Measurements from ENCODE around the gene CEP85. TPM values are rescaled to one million over a fixed set of nuclear protein-coding genes. Genes with fewer than 3 reads are reported as not detected.

CEP85 gene
- total and polyA plus RNA-seq, 9 of the 15 experiments (the other 6 are each of a cell fraction or from before 2014, with no cell fraction given), result 42.1 to 140 (median 92.6) TPM

DNA sequence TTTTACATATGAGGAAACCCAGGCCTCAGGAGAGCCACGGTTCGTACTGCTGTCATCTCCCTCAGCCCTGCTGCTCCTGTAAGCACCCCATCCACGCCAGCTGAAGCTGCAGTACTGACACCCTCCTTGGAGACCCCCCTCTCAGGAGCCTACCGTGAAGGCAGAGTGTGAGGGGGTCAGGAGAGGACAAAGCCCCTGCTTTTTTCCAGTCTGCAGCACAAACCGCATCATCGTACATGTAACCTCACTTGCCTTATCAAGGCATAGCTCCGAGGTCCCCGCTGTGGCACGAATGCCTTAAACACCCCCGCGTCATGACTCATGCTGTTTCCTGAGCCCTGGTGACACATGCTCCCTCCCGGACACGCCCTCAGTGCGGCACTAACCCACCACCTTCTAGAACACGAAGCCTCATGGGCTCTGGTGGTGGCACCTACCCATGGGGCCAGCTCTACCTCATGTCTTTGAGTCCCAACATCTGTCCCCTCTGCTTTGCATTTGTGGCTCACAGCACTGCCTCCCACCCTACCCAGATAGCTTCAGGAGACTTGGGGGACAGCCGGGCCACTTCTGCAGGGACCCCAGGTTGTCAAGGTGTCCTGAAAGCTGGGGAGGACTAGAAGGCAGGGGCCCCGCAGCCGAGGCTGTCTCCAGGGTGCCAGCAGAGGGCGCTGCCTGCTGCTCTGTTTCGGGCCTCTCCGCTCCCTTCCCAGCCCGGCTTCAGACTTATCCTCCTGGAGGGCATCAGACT is 50.8 kb downstream of the CEP85 start (continued):
- TF ChIP-seq, protein P1, sequence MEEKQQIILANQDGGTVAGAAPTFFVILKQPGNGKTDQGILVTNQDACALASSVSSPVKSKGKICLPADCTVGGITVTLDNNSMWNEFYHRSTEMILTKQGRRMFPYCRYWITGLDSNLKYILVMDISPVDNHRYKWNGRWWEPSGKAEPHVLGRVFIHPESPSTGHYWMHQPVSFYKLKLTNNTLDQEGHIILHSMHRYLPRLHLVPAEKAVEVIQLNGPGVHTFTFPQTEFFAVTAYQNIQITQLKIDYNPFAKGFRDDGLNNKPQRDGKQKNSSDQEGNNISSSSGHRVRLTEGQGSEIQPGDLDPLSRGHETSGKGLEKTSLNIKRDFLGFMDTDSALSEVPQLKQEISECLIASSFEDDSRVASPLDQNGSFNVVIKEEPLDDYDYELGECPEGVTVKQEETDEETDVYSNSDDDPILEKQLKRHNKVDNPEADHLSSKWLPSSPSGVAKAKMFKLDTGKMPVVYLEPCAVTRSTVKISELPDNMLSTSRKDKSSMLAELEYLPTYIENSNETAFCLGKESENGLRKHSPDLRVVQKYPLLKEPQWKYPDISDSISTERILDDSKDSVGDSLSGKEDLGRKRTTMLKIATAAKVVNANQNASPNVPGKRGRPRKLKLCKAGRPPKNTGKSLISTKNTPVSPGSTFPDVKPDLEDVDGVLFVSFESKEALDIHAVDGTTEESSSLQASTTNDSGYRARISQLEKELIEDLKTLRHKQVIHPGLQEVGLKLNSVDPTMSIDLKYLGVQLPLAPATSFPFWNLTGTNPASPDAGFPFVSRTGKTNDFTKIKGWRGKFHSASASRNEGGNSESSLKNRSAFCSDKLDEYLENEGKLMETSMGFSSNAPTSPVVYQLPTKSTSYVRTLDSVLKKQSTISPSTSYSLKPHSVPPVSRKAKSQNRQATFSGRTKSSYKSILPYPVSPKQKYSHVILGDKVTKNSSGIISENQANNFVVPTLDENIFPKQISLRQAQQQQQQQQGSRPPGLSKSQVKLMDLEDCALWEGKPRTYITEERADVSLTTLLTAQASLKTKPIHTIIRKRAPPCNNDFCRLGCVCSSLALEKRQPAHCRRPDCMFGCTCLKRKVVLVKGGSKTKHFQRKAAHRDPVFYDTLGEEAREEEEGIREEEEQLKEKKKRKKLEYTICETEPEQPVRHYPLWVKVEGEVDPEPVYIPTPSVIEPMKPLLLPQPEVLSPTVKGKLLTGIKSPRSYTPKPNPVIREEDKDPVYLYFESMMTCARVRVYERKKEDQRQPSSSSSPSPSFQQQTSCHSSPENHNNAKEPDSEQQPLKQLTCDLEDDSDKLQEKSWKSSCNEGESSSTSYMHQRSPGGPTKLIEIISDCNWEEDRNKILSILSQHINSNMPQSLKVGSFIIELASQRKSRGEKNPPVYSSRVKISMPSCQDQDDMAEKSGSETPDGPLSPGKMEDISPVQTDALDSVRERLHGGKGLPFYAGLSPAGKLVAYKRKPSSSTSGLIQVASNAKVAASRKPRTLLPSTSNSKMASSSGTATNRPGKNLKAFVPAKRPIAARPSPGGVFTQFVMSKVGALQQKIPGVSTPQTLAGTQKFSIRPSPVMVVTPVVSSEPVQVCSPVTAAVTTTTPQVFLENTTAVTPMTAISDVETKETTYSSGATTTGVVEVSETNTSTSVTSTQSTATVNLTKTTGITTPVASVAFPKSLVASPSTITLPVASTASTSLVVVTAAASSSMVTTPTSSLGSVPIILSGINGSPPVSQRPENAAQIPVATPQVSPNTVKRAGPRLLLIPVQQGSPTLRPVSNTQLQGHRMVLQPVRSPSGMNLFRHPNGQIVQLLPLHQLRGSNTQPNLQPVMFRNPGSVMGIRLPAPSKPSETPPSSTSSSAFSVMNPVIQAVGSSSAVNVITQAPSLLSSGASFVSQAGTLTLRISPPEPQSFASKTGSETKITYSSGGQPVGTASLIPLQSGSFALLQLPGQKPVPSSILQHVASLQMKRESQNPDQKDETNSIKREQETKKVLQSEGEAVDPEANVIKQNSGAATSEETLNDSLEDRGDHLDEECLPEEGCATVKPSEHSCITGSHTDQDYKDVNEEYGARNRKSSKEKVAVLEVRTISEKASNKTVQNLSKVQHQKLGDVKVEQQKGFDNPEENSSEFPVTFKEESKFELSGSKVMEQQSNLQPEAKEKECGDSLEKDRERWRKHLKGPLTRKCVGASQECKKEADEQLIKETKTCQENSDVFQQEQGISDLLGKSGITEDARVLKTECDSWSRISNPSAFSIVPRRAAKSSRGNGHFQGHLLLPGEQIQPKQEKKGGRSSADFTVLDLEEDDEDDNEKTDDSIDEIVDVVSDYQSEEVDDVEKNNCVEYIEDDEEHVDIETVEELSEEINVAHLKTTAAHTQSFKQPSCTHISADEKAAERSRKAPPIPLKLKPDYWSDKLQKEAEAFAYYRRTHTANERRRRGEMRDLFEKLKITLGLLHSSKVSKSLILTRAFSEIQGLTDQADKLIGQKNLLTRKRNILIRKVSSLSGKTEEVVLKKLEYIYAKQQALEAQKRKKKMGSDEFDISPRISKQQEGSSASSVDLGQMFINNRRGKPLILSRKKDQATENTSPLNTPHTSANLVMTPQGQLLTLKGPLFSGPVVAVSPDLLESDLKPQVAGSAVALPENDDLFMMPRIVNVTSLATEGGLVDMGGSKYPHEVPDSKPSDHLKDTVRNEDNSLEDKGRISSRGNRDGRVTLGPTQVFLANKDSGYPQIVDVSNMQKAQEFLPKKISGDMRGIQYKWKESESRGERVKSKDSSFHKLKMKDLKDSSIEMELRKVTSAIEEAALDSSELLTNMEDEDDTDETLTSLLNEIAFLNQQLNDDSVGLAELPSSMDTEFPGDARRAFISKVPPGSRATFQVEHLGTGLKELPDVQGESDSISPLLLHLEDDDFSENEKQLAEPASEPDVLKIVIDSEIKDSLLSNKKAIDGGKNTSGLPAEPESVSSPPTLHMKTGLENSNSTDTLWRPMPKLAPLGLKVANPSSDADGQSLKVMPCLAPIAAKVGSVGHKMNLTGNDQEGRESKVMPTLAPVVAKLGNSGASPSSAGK (IDR thresholded peaks at IDR 0.05), result peak; percentile 99
- no peak for TF ChIP-seq ZNF184 (CRISPR knock-in tag; IDR thresholded peaks at IDR 0.05)
- no peak for TF ChIP-seq BRCA1 (IDR thresholded peaks at IDR 0.05)
- TF ChIP-seq BRCA1 (CRISPR knock-in tag; IDR thresholded peaks at IDR 0.05), result no peak
- peak; percentile 81 for TF ChIP-seq C11orf30 (IDR thresholded peaks at IDR 0.05; ENCODE audit: low read depth)
- TF ChIP-seq, protein P2, sequence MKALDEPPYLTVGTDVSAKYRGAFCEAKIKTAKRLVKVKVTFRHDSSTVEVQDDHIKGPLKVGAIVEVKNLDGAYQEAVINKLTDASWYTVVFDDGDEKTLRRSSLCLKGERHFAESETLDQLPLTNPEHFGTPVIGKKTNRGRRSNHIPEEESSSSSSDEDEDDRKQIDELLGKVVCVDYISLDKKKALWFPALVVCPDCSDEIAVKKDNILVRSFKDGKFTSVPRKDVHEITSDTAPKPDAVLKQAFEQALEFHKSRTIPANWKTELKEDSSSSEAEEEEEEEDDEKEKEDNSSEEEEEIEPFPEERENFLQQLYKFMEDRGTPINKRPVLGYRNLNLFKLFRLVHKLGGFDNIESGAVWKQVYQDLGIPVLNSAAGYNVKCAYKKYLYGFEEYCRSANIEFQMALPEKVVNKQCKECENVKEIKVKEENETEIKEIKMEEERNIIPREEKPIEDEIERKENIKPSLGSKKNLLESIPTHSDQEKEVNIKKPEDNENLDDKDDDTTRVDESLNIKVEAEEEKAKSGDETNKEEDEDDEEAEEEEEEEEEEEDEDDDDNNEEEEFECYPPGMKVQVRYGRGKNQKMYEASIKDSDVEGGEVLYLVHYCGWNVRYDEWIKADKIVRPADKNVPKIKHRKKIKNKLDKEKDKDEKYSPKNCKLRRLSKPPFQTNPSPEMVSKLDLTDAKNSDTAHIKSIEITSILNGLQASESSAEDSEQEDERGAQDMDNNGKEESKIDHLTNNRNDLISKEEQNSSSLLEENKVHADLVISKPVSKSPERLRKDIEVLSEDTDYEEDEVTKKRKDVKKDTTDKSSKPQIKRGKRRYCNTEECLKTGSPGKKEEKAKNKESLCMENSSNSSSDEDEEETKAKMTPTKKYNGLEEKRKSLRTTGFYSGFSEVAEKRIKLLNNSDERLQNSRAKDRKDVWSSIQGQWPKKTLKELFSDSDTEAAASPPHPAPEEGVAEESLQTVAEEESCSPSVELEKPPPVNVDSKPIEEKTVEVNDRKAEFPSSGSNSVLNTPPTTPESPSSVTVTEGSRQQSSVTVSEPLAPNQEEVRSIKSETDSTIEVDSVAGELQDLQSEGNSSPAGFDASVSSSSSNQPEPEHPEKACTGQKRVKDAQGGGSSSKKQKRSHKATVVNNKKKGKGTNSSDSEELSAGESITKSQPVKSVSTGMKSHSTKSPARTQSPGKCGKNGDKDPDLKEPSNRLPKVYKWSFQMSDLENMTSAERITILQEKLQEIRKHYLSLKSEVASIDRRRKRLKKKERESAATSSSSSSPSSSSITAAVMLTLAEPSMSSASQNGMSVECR (CRISPR knock-in tag; IDR thresholded peaks at IDR 0.05), result peak; percentile 86
- peak; percentile 66; the same call in 1 of the 2 replicates for TF ChIP-seq EHMT2 (IDR thresholded peaks at IDR 0.05)
- TF ChIP-seq, protein P3, sequence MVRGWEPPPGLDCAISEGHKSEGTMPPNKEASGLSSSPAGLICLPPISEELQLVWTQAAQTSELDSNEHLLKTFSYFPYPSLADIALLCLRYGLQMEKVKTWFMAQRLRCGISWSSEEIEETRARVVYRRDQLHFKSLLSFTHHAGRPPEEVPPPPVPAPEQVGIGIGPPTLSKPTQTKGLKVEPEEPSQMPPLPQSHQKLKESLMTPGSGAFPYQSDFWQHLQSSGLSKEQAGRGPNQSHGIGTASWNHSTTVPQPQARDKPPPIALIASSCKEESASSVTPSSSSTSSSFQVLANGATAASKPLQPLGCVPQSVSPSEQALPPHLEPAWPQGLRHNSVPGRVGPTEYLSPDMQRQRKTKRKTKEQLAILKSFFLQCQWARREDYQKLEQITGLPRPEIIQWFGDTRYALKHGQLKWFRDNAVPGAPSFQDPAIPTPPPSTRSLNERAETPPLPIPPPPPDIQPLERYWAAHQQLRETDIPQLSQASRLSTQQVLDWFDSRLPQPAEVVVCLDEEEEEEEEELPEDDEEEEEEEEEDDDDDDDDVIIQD (CRISPR knock-in tag; IDR thresholded peaks at IDR 0.05), result no peak
- peak; percentile 81 for TF ChIP-seq GABPB1 (CRISPR knock-in tag; IDR thresholded peaks at IDR 0.05)
- no peak for TF ChIP-seq IRF2 (CRISPR knock-in tag; IDR thresholded peaks at IDR 0.05)
- TF ChIP-seq TRIM24 (IDR thresholded peaks at IDR 0.05), result peak; percentile 54 to 85; a peak in 3 of 4 replicates

All from K562 (cell line).